Ishikawa (cell line): ENCODE data around the gene CSDE1.

Experiments
- CREB1 ChIP-seq: IDR thresholded peaks from 2 replicates; pipeline ENCODE4 v1.6.1; 2012; ENCODE audit warnings: low read depth
- NFIC ChIP-seq: IDR thresholded peaks from 2 replicates; pipeline ENCODE4 v1.6.1; 2012
- TAF1 ChIP-seq: IDR thresholded peaks from 2 replicates; pipeline ENCODE4 v1.6.1; 2012; ENCODE audit warnings: low read depth, mild to moderate bottlenecking
- YY1 ChIP-seq: IDR thresholded peaks from 2 replicates; pipeline ENCODE4 v1.6.1; 2012; ENCODE audit warnings: low read depth
- TF ChIP-seq, protein P1 (sequence below): IDR thresholded peaks from 2 replicates; pipeline ENCODE4 v1.6.1; 2012
- TF ChIP-seq, protein P2 (sequence below): IDR thresholded peaks from 2 replicates; pipeline ENCODE4 v1.6.1; 2012

DNA sequence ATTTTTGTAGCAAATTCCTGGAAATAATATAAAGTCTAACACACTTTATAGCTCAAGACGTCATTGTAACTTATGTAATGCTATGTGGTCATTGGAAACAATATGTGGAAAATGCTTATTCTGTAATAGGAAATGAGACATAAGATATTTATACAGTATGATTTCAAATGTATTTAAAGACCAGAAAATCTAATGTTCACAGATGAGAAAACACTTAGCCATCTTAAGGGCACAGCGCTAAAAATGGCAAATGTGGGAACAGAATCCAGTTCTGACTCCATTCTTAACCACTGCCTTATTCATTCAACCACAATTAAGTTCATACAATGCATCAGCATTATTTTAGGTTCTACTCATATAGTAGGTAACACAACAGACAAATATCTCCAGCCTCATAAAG is 12.5 kb downstream of the CSDE1 start:
- no peak for TF ChIP-seq YY1
- TF ChIP-seq CREB1: no peak
- TF ChIP-seq TAF1: no peak
- no peak for TF ChIP-seq NFIC
- TF ChIP-seq, protein P1, sequence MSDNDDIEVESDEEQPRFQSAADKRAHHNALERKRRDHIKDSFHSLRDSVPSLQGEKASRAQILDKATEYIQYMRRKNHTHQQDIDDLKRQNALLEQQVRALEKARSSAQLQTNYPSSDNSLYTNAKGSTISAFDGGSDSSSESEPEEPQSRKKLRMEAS: no peak
- TF ChIP-seq, protein P2, sequence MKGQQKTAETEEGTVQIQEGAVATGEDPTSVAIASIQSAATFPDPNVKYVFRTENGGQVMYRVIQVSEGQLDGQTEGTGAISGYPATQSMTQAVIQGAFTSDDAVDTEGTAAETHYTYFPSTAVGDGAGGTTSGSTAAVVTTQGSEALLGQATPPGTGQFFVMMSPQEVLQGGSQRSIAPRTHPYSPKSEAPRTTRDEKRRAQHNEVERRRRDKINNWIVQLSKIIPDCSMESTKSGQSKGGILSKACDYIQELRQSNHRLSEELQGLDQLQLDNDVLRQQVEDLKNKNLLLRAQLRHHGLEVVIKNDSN: no peak
